Nephron progenitor cell (in vitro differentiated cells): ENCODE measurements around the gene CARD6.

Source experiments
- DNase-seq: peaks from one replicate; pipeline ENCODE4 v3.0.0; 2021
- H3K27ac Mint-ChIP-seq: 2 replicates; pipeline ENCODE4 v1.8.0; 2021; ENCODE audit warnings: mild to moderate bottlenecking, moderate library complexity, mixed read lengths
- H3K27me3 Mint-ChIP-seq: 2 replicates; pipeline ENCODE4 v1.8.0; 2021; ENCODE audit warnings: mild to moderate bottlenecking, low read depth, mixed read lengths; ENCODE audit not compliant: poor library complexity
- H3K36me3 Mint-ChIP-seq: 2 replicates; pipeline ENCODE4 v1.8.0; 2021; ENCODE audit warnings: low read depth, mixed read lengths
- H3K4me1 Mint-ChIP-seq: 2 replicates; pipeline ENCODE4 v1.8.0; 2021; ENCODE audit warnings: mixed read lengths
- H3K4me3 Mint-ChIP-seq: 2 replicates; pipeline ENCODE4 v1.8.0; 2021; ENCODE audit warnings: mild to moderate bottlenecking, moderate library complexity, mixed read lengths
- H3K9me3 Mint-ChIP-seq: 2 replicates; pipeline ENCODE4 v1.8.0; 2021; ENCODE audit warnings: mild to moderate bottlenecking, moderate library complexity, mixed read lengths
- CTCF ChIP-seq: fragments of 200-600 bp; sonication (generic); IDR thresholded peaks from 2 replicates; pipeline ENCODE4 v1.5.0; 2021; ENCODE audit warnings: antibody characterized with exemption

CARD6 gene

GRCh38 chr5:40833712-40834229, 7.4 kb upstream of the CARD6 start:
- TF ChIP-seq CTCF: no peak
- Mint-ChIP-seq H3K27ac (peak overlapping the region; percentile 100), H3K9me3 (no peaks in the 10 kb centered on the region), H3K4me1 (peaks cover 68% of the 10 kb centered on the region), H3K36me3 (peaks cover 61% of the 10 kb centered on the region), H3K27me3 (peaks cover 11% of the 10 kb centered on the region), H3K4me3 (peak overlapping the region; percentile 100)
- no peak for DNase-seq

- TF ChIP-seq CTCF: no peak
- peaks cover 62% of the 10 kb centered on the region for H3K4me1 Mint-ChIP-seq
- H3K4me3 Mint-ChIP-seq: peak overlapping the region; percentile 100
- H3K9me3 Mint-ChIP-seq: no peaks in the 10 kb centered on the region
- peaks cover 55% of the 10 kb centered on the region for H3K36me3 Mint-ChIP-seq
- no peak for DNase-seq
- H3K27ac Mint-ChIP-seq: peak overlapping the region; percentile 100
- H3K27me3 Mint-ChIP-seq: peaks cover 11% of the 10 kb centered on the region
Observed at GRCh38 chr5:40834391-40834848, 6.7 kb upstream of the CARD6 start.

- peaks cover 55% of the 10 kb centered on the region for H3K4me1 Mint-ChIP-seq
- peak within 1 kb of the TSS; percentile 100 for H3K27ac Mint-ChIP-seq
- TF ChIP-seq CTCF: no peak
- peaks cover 11% of the 10 kb centered on the region for H3K27me3 Mint-ChIP-seq
- peaks cover 48% of the 10 kb centered on the region for H3K36me3 Mint-ChIP-seq
- DNase-seq: peak; percentile 89
- H3K9me3 Mint-ChIP-seq: no peaks in the 10 kb centered on the region
- peak within 1 kb of the TSS; percentile 100 for H3K4me3 Mint-ChIP-seq
Observed at GRCh38 chr5:40834849-40835787, 6.0 kb upstream of the CARD6 start, which contains the start of gene RPL37. Gene RPL37, minus strand, starts transcription at chr5:40835222. Its CDS starts 37 bp downstream, at chr5:40835185.

- H3K4me1 Mint-ChIP-seq: peaks cover 44% of the 10 kb centered on the region
- H3K9me3 Mint-ChIP-seq: no peaks in the 10 kb centered on the region
- peaks cover 16% of the 10 kb centered on the region for H3K27me3 Mint-ChIP-seq
- no peak for TF ChIP-seq CTCF
- H3K36me3 Mint-ChIP-seq: peaks cover 18% of the 10 kb centered on the region
- no peak overlapping the region for H3K4me3 Mint-ChIP-seq
- DNase-seq: no peak
- no peak overlapping the region for H3K27ac Mint-ChIP-seq
Observed at GRCh38 chr5:40838086-40838485, 3.1 kb upstream of the CARD6 start.

- no peak for DNase-seq
- H3K27ac Mint-ChIP-seq: no peak overlapping the region
- H3K4me3 Mint-ChIP-seq: no peak overlapping the region
- H3K4me1 Mint-ChIP-seq: peaks cover 6% of the 10 kb centered on the region
- no peaks in the 10 kb centered on the region for H3K9me3 Mint-ChIP-seq
- H3K36me3 Mint-ChIP-seq: no peaks in the 10 kb centered on the region
- H3K27me3 Mint-ChIP-seq: peaks cover 24% of the 10 kb centered on the region
- TF ChIP-seq CTCF: no peak
Observed at GRCh38 chr5:40842351-40842750, 1.2 kb downstream of the CARD6 start.
